ENCODE measurements around the gene HPCAL4. TPM values are rescaled to one million over a fixed set of nuclear protein-coding genes. Genes with fewer than 3 reads are reported as not detected.

HPCAL4 gene
- total RNA-seq, 1 donor = under 0.01 TPM

- TF ChIP-seq CTCF (IDR thresholded peaks at IDR 0.05; ENCODE audit: insufficient read depth, low read length) = no peak
- no peak overlapping the region for H3K4me3 ChIP-seq (ENCODE audit: low read depth, low read length)
- DNase-seq (ENCODE audit: low read depth) = no peak
Measured at GRCh38 chr1:39694026-39694425, 2.8 kb upstream of the HPCAL4 start.

- no peak for TF ChIP-seq CTCF (IDR thresholded peaks at IDR 0.05; ENCODE audit: insufficient read depth, low read length)
- no peak for DNase-seq (ENCODE audit: low read depth)
- no peak overlapping the region for H3K4me3 ChIP-seq (ENCODE audit: low read depth, low read length)
Measured at GRCh38 chr1:39692152-39693074, 1.2 kb upstream of the HPCAL4 start.

- no peak overlapping the region for H3K4me3 ChIP-seq (ENCODE audit: low read depth, low read length)
- DNase-seq (ENCODE audit: low read depth) = no peak
- TF ChIP-seq CTCF (IDR thresholded peaks at IDR 0.05; ENCODE audit: insufficient read depth, low read length) = no peak
Measured at GRCh38 chr1:39690794-39691382, 345 bp downstream of the HPCAL4 start.

GRCh38 chr1:39690225-39690624, 1.0 kb downstream of the HPCAL4 start:
- TF ChIP-seq CTCF (IDR thresholded peaks at IDR 0.05; ENCODE audit: insufficient read depth, low read length) = no peak
- DNase-seq (ENCODE audit: low read depth) = no peak
- H3K4me3 ChIP-seq (ENCODE audit: low read depth, low read length) = no peak overlapping the region

- no peak overlapping the region for H3K4me3 ChIP-seq (ENCODE audit: low read depth, low read length)
- no peak for TF ChIP-seq CTCF (IDR thresholded peaks at IDR 0.05; ENCODE audit: insufficient read depth, low read length)
- no peak for DNase-seq (ENCODE audit: low read depth)
Measured at GRCh38 chr1:39689635-39690034, 1.6 kb downstream of the HPCAL4 start.

GRCh38 chr1:39689214-39689613, 2.0 kb downstream of the HPCAL4 start:
- no peak overlapping the region for H3K4me3 ChIP-seq (ENCODE audit: low read depth, low read length)
- DNase-seq (ENCODE audit: low read depth) = no peak
- no peak for TF ChIP-seq CTCF (IDR thresholded peaks at IDR 0.05; ENCODE audit: insufficient read depth, low read length)

All from fibroblast of the aortic adventitia (primary cell).